DMS53 (cell line): ENCODE measurements around the gene ID2.
"Not testable (repeated sequence)": the region's sequence is repeated elsewhere in the genome, so short reads cannot be mapped to it uniquely, and the experiment has no call there.

ENCODE experiments used
- DNase-seq: peaks from one replicate; lab custom pipeline; 2025; lab: John Stamatoyannopoulos, UW

ID2 gene

GRCh38 chr2:8684878-8685696 is 3.2 kb downstream of the ID2 start:
- peak; percentile 94 for DNase-seq

DNA sequence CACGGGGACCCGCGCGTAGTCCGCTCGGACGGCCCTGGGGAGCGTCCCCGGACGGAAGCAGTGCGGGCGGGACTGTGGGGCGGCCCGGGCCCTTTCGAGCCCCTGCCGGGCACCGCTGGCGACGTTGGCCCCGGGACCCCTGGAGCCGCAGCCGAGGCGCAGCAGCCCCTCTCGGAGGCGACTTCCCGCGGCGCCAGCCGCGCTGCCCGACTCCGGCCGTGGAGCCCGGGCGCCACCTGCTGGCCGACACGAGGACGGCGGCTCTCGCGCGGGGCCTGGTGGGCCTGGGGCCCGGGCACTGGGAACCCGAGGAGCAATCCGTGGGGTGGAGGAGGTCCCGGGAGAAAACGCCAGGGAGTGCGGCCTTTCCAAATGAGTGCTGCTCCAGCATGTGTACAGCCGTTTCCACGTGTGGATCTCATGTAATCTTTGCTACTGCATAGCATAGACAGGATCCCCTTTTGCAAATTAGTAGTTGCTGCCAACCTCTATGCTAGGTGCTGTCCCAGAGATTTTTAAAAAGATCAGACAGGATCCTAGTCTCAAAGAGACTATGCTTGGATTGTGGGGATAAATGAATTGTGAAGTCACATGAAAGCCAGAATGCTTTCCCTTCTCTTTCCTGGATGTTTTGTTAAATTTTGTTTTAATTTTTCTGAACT is 4.0 kb downstream of the ID2 start:
- DNase-seq = peak; percentile 80

DNA sequence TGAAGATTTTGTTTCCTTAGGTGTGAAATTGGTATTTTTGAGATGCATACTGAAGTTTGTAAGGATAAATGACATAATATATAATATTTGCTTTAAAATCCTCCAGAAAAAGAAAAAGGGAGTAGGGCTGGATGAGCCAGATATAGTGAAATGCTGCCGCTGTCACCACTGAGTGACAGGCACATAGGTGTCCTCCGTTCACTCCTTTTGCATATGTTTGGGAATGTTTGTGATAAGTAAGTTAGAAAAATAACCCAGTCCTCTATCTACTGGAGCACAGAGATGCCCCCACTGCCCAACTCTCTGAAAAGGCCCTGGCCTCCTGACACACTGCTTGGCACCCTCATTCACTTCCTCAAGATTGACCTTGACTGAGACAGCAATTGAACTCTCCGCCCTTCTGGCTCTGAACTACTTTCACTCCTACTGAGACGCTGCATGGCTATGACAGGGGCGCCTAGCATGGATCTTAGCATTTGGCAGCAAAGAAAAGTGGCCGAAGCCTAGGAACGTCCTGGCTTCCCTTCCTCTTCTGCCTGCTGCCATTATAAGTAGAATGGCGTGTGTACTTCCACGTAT is 10.1 kb downstream of the ID2 start:
- DNase-seq = no peak

- DNase-seq = peak; percentile 55
Measured at GRCh38 chr2:8692783-8693156, 10.9 kb downstream of the ID2 start.

DNA sequence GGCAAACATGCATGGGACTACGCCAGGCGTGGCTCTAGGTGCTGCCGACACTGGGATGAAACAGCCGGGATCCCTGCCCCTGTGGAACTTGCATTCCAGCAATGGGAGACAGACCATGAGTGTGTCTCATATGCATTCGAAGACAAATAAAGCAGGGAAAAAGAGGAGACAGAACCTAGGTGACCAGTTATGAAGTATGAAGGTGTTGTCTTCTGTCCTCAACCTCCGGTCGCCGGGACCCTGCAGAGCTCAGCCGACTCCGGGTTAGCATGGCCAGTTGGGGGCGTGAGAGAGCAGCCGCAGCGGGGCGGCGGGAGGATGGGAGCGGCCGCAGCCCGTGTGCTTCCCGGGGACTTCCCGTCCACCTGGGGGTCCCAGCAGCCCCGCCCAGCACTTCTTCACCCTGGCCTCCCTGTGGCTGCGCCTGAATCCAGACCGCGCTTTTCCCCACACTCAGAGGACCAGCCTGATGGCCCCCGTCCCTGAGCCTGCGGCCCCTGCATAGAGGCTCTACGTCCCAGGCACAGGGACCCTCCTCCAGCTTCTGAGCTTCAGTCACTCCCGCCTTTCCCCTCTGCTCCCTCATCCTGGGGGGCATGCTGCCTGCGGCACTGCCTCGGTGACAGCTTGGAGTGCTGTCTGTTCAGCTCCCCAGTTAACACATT is 11.4 kb downstream of the ID2 start:
- peak; percentile 72 for DNase-seq

DNA sequence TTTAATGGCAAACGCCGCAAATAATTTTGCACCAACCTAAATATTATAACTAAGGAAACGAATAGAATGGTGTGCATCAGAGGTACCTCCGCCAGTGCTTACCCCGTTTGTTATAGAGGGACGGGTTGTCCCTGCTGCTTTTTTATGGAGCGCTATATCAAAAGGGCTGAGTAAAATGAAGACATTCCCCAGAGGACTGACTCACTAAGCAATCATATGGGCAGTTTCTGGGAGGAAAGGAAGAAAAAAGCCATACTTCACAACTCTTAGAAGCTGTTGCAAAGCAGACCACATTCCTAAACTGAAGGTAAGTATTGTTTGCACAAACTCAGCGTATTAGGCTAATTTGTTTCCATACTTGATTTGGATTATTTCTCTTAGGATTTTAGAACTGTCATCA is 12.9 kb downstream of the ID2 start:
- no peak for DNase-seq

- DNase-seq = no peak
Measured at GRCh38 chr2:8697190-8697589, 15.3 kb downstream of the ID2 start.

- no peak for DNase-seq
Measured at GRCh38 chr2:8699839-8700238, 18.0 kb downstream of the ID2 start.

GRCh38 chr2:8701681-8702379 is 20.0 kb downstream of the ID2 start:
- DNase-seq = no peak

GRCh38 chr2:8704906-8705305 is 23.1 kb downstream of the ID2 start:
- DNase-seq = no peak

- DNase-seq = no peak
Measured at GRCh38 chr2:8709611-8710010, 27.8 kb downstream of the ID2 start.

DNA sequence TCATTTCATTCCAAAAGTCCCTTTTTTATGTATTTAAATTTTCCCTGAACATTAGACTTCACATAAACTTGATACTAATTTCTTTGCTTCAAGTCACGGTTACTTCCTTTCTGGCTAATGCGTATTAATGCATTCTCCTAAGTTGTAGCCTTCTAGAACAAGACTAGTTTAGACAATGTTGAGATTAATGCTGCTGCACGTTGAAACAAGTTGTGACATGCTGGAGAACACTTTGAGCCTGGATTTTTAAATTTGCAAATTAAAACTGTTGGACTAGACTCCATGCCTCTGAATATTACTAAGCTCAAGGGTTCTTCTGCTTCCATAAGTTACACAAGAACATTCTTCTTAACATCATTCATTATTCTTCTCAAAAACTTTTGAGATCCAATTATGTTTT is 29.1 kb downstream of the ID2 start:
- DNase-seq = no peak

DNA sequence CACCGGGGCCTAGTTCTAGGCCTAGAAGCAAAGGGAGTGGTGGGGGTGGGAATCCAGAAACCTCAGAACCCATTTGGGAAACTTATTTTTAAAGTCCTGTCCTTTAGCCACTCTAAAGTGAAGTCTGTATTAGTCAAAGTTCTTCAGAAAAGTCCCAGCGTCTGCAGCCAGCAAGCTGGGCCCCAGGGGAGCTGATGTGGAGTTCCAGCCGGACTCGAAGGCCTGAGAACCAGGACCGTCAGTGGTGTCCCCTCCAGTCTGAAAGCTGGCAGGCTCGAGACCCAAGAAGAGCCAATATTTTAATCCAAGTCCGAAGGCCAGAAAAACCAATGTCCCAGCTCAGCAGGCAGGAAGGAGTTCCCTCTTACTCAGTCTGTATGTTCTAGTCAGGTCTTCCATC is 32.4 kb downstream of the ID2 start:
- DNase-seq = no peak

DNA sequence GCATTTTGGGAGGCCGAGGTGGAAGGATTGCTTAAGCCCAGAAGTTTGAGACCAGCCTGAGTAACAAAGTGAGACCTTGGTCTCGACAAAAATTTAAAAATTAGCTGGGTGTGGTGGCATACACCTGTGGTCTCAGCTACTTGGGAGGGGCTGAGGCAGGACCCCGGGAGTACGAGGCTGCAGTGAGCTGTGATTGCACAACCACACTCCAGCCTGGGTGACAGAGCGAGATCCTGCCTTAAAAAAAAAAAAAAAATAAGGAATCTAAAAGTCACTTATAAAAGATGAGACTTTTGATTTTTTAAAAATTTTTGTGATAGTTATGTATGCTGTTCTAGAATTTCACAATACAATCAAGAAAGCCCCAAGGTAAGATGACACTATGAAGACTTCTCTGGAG is 33.1 kb downstream of the ID2 start:
- DNase-seq = no peak

DNA sequence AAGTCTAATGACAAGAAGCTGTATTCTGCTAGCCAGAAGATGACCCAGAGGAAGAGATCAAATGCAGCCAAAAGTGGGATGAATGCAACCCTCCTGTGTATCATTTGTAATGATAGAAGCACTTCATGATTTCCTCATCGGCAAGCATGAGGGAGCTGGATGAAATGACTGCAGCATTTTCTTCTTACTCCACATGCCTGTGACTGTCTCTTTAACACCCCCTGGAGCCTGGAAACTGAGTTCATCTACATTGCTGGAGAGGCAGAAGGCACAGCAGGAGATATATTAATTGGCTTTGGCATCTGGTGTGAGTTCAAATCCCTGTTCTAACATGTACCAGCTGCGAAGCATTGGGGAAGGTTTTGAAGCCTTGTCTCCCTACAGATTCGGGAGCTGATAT is 37.7 kb downstream of the ID2 start:
- DNase-seq = no peak

DNA sequence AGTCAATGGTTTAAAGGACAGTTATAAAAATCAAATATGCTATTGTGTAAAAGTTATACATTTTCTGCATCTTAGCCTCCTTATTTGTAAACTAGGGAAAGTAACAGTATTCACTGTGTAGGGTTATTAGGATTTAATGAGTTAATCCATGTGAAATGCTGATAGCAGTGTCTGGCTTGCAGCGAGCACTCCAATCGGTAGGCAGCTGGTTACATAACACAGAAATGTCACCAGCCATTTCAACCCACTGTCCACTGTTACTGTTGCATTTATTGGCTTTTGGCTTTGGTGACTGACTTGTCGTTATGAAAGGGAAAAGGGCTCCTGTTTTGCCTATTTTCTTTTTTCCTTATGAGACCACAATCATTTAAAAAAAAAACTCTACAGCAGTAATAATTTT is 38.9 kb downstream of the ID2 start:
- no peak for DNase-seq

- DNase-seq = no peak
Measured at GRCh38 chr2:8721410-8721809, 39.6 kb downstream of the ID2 start.

DNA sequence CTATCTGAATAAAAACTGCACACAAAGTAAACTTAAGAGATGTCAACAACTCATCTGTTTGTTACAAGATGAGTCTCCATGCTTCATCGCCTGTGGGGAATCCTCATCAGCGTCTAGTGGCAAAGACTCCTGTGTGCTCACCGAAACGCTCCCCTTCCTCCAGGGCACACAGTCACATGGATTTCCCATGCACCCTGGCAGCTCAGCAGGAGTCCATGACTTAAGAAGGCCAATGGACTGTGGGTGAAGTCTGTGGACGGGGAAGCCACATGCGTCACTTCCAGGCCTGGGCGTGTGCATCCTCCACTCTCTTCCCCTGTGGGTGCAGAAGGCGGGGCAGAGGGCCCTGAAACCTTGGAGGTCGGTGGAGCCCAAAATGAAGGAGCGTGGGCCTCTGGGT is 41.1 kb downstream of the ID2 start:
- DNase-seq = no peak

DNA sequence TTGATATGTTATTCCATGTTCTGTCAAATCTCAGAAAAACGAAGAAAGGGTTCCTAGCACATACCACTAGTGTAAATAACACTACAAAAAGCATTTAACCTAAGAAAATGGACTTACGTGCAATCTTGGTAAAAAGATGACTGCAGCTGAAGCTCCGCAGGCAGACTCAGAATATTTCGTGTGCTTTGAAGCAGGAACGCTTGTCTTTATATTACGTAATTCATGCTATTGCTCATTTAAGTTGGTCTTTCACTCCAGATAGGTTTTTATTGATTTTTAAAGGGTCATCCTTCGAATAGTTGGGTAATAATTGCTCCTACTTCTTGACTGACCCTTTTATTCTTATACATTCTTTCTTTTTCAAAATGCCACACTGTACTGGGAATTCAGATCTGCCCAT is 44.0 kb downstream of the ID2 start:
- no peak for DNase-seq

- DNase-seq = no peak
Measured at GRCh38 chr2:8728305-8729015, 46.6 kb downstream of the ID2 start.

- DNase-seq = not testable (repeated sequence)
Measured at GRCh38 chr2:8729101-8729500, 47.2 kb downstream of the ID2 start.

- peak; percentile 68 for DNase-seq
Measured at GRCh38 chr2:8729939-8730338, 48.1 kb downstream of the ID2 start.
